22Rv1 (cell line): ENCODE measurements around the gene SFXN1.

Source experiments
- H3K27ac ChIP-seq: fragments of 450-650 bp; 2 replicates; pipeline ENCODE4 v1.5.1; 2017
- CTCF ChIP-seq: fragments of 450-650 bp; IDR thresholded peaks from 2 replicates; pipeline ENCODE4 v1.5.1; 2017; ENCODE audit warnings: mild to moderate bottlenecking
- ZFX ChIP-seq: fragments of 450-650 bp; IDR thresholded peaks from 2 replicates; pipeline ENCODE4 v1.6.1; 2017; ENCODE audit warnings: antibody characterized with exemption, borderline replicate concordance

SFXN1 gene

GRCh38 chr5:175561085-175561484, 82.7 kb downstream of the SFXN1 start:
- H3K27ac ChIP-seq = no peak overlapping the region
- no peak for TF ChIP-seq ZFX
- TF ChIP-seq CTCF = no peak

GRCh38 chr5:175564716-175565115, 86.4 kb downstream of the SFXN1 start:
- no peak for TF ChIP-seq ZFX
- TF ChIP-seq CTCF = no peak

GRCh38 chr5:175566697-175567096, 88.3 kb downstream of the SFXN1 start:
- TF ChIP-seq ZFX = no peak
- TF ChIP-seq CTCF = no peak
- no peak overlapping the region for H3K27ac ChIP-seq

More at GRCh38 chr5:175564716-175565115, 86.4 kb downstream of the SFXN1 start:
- H3K27ac ChIP-seq = no peak overlapping the region

- no peak overlapping the region for H3K27ac ChIP-seq
- TF ChIP-seq ZFX = no peak
Observed at GRCh38 chr5:175567954-175568353, 89.6 kb downstream of the SFXN1 start.

GRCh38 chr5:175569701-175570100, 91.3 kb downstream of the SFXN1 start:
- TF ChIP-seq ZFX = no peak
- no peak for TF ChIP-seq CTCF
- no peak overlapping the region for H3K27ac ChIP-seq

GRCh38 chr5:175572886-175573285, 94.5 kb downstream of the SFXN1 start:
- no peak for TF ChIP-seq ZFX
- no peak for TF ChIP-seq CTCF
- H3K27ac ChIP-seq = no peak overlapping the region

- no peak overlapping the region for H3K27ac ChIP-seq
- TF ChIP-seq ZFX = no peak
Observed at GRCh38 chr5:175573493-175574269, 95.3 kb downstream of the SFXN1 start.

GRCh38 chr5:175575301-175575700, 96.9 kb downstream of the SFXN1 start:
- TF ChIP-seq ZFX (no peak), CTCF (no peak)
- no peak overlapping the region for H3K27ac ChIP-seq
